ENCODE results near the gene CTCFL. TPM values are rescaled to one million over a fixed set of nuclear protein-coding genes. Genes with fewer than 3 reads are reported as not detected.

The CTCFL gene
- total and polyA plus RNA-seq, 4 donors: 0.05 to 0.08 (median 0.08) TPM; not detected in 1

DNA sequence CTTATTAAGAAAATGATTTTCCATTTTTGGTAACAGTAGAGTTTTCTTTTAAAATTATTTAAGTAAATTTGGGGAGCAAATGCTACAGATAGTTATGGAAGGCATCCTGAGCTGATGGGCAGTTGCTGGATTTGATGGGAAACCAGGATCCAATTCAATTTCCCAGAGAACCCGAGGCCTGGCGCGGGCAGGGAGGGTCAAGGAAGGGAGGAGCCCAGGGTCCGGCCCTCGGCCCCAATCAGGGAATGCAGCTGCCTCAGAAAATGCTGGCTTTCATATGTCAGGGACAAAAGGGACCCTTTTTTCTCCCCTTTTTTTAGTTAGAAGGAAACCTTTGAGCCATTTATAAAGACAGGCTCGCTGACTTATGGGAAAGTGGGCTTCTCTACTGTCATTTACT lies 42.1 kb downstream of the CTCFL start (continued):
- no peak for TF ChIP-seq ZBTB33 (IDR thresholded peaks at IDR 0.05)

GRCh38 chr20:57482148-57482547 lies 42.8 kb downstream of the CTCFL start:
- no peaks in the 10 kb centered on the region for H3K9me3 ChIP-seq (ENCODE audit: control insufficient read depth in 4 of 4, low read length in 3 of 4)
- H3K4me3 ChIP-seq (ENCODE audit: low read depth in 1 of 3, low read length in 3 of 3): no peak overlapping the region
- 75% methylated on average over 11 of the region's 11 CpGs for WGBS
- no peak overlapping the region for H3K27ac ChIP-seq (ENCODE audit: low read depth in 1 of 2, low read length in 2 of 2)
- no peak for DNase-seq (ENCODE audit: low spot score)
- H3K27me3 ChIP-seq (ENCODE audit: control insufficient read depth in 4 of 4, insufficient read depth in 4 of 4, low read length in 3 of 4): no peaks in the 10 kb centered on the region
- H3K9ac ChIP-seq (ENCODE audit: low read depth in 1 of 2, low read length in 2 of 2): no peak overlapping the region
- no peak for TF ChIP-seq ATF3 (IDR thresholded peaks at IDR 0.05)
- no peak for TF ChIP-seq EGR1 (IDR thresholded peaks at IDR 0.05; ENCODE audit: low read depth in 2 of 2)
- no peak for TF ChIP-seq SP1 (IDR thresholded peaks at IDR 0.05)
- TF ChIP-seq HNF4A (conservative IDR thresholded peaks at IDR 0.05): no peak
- TF ChIP-seq HNF4G (IDR thresholded peaks at IDR 0.05): no peak
- TF ChIP-seq GABPA (IDR thresholded peaks at IDR 0.05 in 1 of 2, conservative IDR thresholded peaks at IDR 0.05 in 1 of 2): no peak
- no peak for TF ChIP-seq CTCF (IDR thresholded peaks at IDR 0.05; ENCODE audit: low read depth, low read length, missing input control)
- H3K4me1 ChIP-seq (ENCODE audit: control insufficient read depth in 4 of 4, insufficient read depth in 4 of 4, low read length in 3 of 4): no peaks in the 10 kb centered on the region
- H3K36me3 ChIP-seq (ENCODE audit: control insufficient read depth in 4 of 4, insufficient read depth in 3 of 4, low read depth in 1 of 4, low read length in 3 of 4): no peaks in the 10 kb centered on the region

DNA sequence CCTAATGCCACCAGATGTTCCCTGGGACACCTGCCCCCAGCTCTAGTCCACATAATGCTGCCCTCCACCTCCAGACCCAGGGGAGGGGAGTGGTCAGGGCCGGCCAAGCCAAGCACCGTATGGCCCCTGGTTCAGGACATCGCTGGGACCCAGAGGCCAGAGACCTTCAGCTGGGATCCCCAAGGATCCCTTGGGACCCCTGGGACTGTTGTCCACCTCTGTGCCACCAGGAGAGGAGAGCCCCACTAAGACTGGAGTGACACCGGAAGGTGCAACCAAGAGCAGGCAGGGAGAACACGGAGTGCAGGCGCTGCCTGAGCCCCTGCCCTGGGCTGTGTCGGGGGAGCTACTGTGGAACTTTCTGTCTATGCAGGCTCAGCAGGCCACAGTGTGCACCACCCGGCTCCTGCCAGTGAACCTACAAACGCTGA lies 43.6 kb downstream of the CTCFL start:
- H3K9me3 ChIP-seq (ENCODE audit: control insufficient read depth in 4 of 4, low read length in 3 of 4): no peaks in the 10 kb centered on the region
- TF ChIP-seq FOXA1 (IDR thresholded peaks at IDR 0.05) (no peak), NR2F2 (IDR thresholded peaks at IDR 0.05) (no peak), RXRA (IDR thresholded peaks at IDR 0.05) (no peak), YY1 (IDR thresholded peaks at IDR 0.05) (no peak), CTCF (IDR thresholded peaks at IDR 0.05; ENCODE audit: low read depth, low read length, missing input control) (no peak), RAD21 (IDR thresholded peaks at IDR 0.05) (no peak), SP1 (IDR thresholded peaks at IDR 0.05) (no peak), TAF1 (conservative IDR thresholded peaks at IDR 0.05) (no peak), HNF4G (IDR thresholded peaks at IDR 0.05) (no peak), ZBTB33 (IDR thresholded peaks at IDR 0.05) (no peak), JUND (IDR thresholded peaks at IDR 0.05) (no peak)
- TF ChIP-seq, protein P1, sequence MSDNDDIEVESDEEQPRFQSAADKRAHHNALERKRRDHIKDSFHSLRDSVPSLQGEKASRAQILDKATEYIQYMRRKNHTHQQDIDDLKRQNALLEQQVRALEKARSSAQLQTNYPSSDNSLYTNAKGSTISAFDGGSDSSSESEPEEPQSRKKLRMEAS (IDR thresholded peaks at IDR 0.05): no peak
- TF ChIP-seq, protein P2, sequence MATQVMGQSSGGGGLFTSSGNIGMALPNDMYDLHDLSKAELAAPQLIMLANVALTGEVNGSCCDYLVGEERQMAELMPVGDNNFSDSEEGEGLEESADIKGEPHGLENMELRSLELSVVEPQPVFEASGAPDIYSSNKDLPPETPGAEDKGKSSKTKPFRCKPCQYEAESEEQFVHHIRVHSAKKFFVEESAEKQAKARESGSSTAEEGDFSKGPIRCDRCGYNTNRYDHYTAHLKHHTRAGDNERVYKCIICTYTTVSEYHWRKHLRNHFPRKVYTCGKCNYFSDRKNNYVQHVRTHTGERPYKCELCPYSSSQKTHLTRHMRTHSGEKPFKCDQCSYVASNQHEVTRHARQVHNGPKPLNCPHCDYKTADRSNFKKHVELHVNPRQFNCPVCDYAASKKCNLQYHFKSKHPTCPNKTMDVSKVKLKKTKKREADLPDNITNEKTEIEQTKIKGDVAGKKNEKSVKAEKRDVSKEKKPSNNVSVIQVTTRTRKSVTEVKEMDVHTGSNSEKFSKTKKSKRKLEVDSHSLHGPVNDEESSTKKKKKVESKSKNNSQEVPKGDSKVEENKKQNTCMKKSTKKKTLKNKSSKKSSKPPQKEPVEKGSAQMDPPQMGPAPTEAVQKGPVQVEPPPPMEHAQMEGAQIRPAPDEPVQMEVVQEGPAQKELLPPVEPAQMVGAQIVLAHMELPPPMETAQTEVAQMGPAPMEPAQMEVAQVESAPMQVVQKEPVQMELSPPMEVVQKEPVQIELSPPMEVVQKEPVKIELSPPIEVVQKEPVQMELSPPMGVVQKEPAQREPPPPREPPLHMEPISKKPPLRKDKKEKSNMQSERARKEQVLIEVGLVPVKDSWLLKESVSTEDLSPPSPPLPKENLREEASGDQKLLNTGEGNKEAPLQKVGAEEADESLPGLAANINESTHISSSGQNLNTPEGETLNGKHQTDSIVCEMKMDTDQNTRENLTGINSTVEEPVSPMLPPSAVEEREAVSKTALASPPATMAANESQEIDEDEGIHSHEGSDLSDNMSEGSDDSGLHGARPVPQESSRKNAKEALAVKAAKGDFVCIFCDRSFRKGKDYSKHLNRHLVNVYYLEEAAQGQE (IDR thresholded peaks at IDR 0.05): no peak
- H3K27me3 ChIP-seq (ENCODE audit: control insufficient read depth in 4 of 4, insufficient read depth in 4 of 4, low read length in 3 of 4): no peaks in the 10 kb centered on the region
- 75% methylated on average over 9 of the region's 9 CpGs for WGBS
- no peak for DNase-seq (ENCODE audit: low spot score)
- no peak overlapping the region for H3K4me3 ChIP-seq (ENCODE audit: low read depth in 1 of 3, low read length in 3 of 3)
- H3K4me1 ChIP-seq (ENCODE audit: control insufficient read depth in 4 of 4, insufficient read depth in 4 of 4, low read length in 3 of 4): no peaks in the 10 kb centered on the region
- H3K9ac ChIP-seq (ENCODE audit: low read depth in 1 of 2, low read length in 2 of 2): no peak overlapping the region
- H3K36me3 ChIP-seq (ENCODE audit: control insufficient read depth in 4 of 4, insufficient read depth in 3 of 4, low read depth in 1 of 4, low read length in 3 of 4): no peaks in the 10 kb centered on the region
- no peak overlapping the region for H3K27ac ChIP-seq (ENCODE audit: low read depth in 1 of 2, low read length in 2 of 2)

Data from liver (tissue), 9 donors.